Naive thymus-derived CD4-positive, alpha-beta T cell (primary cell): ENCODE results near the gene PRDM9. TPM values are rescaled to one million over a fixed set of nuclear protein-coding genes. Genes with fewer than 3 reads are reported as not detected.

Experiments
- ATAC-seq: fragments of 150-1000 bp; cut with Tn5 transposase; 2 replicates; pipeline ENCODE4 v1.10.0; 2021; ENCODE audit warnings: mild to moderate bottlenecking, moderate library complexity
- CTCF ChIA-PET: fragments of 350-600 bp; sonication (Branson Sonifier 250); formaldehyde crosslinking; loops from one replicate; lab custom pipeline; 2021; ENCODE audit warnings: antibody characterized with exemption; lab: Charles Lee
- POLR2A ChIA-PET: fragments of 350-600 bp; sonication (Branson Sonifier 250); formaldehyde crosslinking; loops from one replicate; lab custom pipeline; 2021; ENCODE audit warnings: antibody characterized with exemption, inconsistent platforms; lab: Charles Lee
- DNase-seq, 9 donors: peaks; one replicate each; pipeline versions ENCODE4 v3.0.0 to v3.0.0-alpha.2; 2020 to 2022; ENCODE audit warnings: mixed read lengths in 1 of 9
- H3K27ac ChIP-seq: one replicate; pipeline ENCODE4 v1.7.0; 2013; ENCODE audit warnings: mild to moderate bottlenecking, low read depth, low read length, moderate library complexity
- H3K27me3 ChIP-seq, 2 donors: one replicate each; pipeline ENCODE4 v1.7.0; 2013; ENCODE audit warnings: low read length in 2 of 2, mild to moderate bottlenecking in 2 of 2, moderate library complexity in 2 of 2; ENCODE audit not compliant: control insufficient read depth in 2 of 2, insufficient read depth in 2 of 2
- H3K36me3 ChIP-seq, 3 experiments: 1 replicate in 2 of 3; 2 replicates in 1 of 3; pipeline ENCODE4 v1.7.0; 2013; ENCODE audit warnings: low read length in 3 of 3, mild to moderate bottlenecking in 3 of 3, moderate library complexity in 1 of 3; ENCODE audit not compliant: insufficient read depth in 3 of 3, control insufficient read depth in 2 of 3
- H3K4me1 ChIP-seq, 2 donors: one replicate each; pipeline ENCODE4 v1.7.0; 2013; ENCODE audit warnings: low read length in 2 of 2, mild to moderate bottlenecking in 2 of 2, moderate library complexity in 1 of 2; ENCODE audit not compliant: control insufficient read depth in 2 of 2, insufficient read depth in 2 of 2
- H3K4me3 ChIP-seq: 2 replicates; pipeline ENCODE4 v1.7.0; 2013; ENCODE audit warnings: mild to moderate bottlenecking, low read length
- H3K9me3 ChIP-seq, 3 experiments: 1 replicate in 2 of 3; 2 replicates in 1 of 3; pipeline ENCODE4 v1.7.0; 2013; ENCODE audit warnings: low read length in 3 of 3; ENCODE audit not compliant: control insufficient read depth in 2 of 3
- H3K27ac Mint-ChIP-seq, 9 donors: one replicate each; pipeline ENCODE4 v1.8.0; 2020 to 2022; ENCODE audit warnings: mixed read lengths in 9 of 9, mild to moderate bottlenecking in 8 of 9, moderate library complexity in 5 of 9, inconsistent platforms in 2 of 9
- H3K27me3 Mint-ChIP-seq, 5 donors: one replicate each; pipeline ENCODE4 v1.8.0; 2021 to 2022; ENCODE audit warnings: mixed read lengths in 5 of 5, mild to moderate bottlenecking in 1 of 5
- H3K36me3 Mint-ChIP-seq, 5 donors: one replicate each; pipeline ENCODE4 v1.8.0; 2020 to 2022; ENCODE audit warnings: mixed read lengths in 5 of 5, mild to moderate bottlenecking in 3 of 5, inconsistent platforms in 1 of 5
- H3K4me1 Mint-ChIP-seq, 7 donors: one replicate each; pipeline ENCODE4 v1.8.0; 2020 to 2022; ENCODE audit warnings: mixed read lengths in 7 of 7, mild to moderate bottlenecking in 3 of 7, inconsistent platforms in 1 of 7
- H3K4me3 Mint-ChIP-seq, 10 donors: one replicate each; pipeline ENCODE4 v1.8.0; 2020 to 2022; ENCODE audit warnings: mild to moderate bottlenecking in 10 of 10, mixed read lengths in 10 of 10, moderate library complexity in 6 of 10, inconsistent platforms in 2 of 10
- H3K9me3 Mint-ChIP-seq, 11 donors: one replicate each; pipeline ENCODE4 v1.8.0; 2020 to 2022; ENCODE audit warnings: mixed read lengths in 11 of 11, mild to moderate bottlenecking in 4 of 11, inconsistent platforms in 1 of 11, moderate library complexity in 1 of 11
- intact Hi-C, 2 donors: fragments of 100-400 bp; cut with micrococcal nuclease; formaldehyde crosslinking; loops; one replicate each; pipeline ENCODE4 v1.15.1; 2023
- polyA plus RNA-seq, 2 donors: library from polyadenylated mRNA; unstranded; fragments of 300-500 nt; fragmentation: Illumina TruSeq; gene quantifications; one replicate each; pipeline ENCODE4 v1.2.3, GENCODE V29; 2021
- total RNA-seq, 6 experiments: library from RNA in 5 of 6; stranded (reverse) in 5 of 6; gene quantifications; 1 replicate in 5 of 6; 2 replicates in 1 of 6; pipeline ENCODE4 v1.2.3 and lab custom pipeline; 2021 to 2026

Gene PRDM9
- total RNA-seq (not detected), polyA plus RNA-seq (not detected), total RNA-seq (lab: John Stamatoyannopoulos, UW) (not detected)

GRCh38 chr5:23507278-23507685 lies at the start of gene PRDM9:
TSS of gene PRDM9 (plus strand) at chr5:23507609. CDS start at chr5:23509034, 1,425 bp downstream.
- no peak for DNase-seq
- Histone ChIP-seq H3K4me3 (no peak within 1 kb of the TSS), H3K27ac (no peak within 1 kb of the TSS), H3K27me3 (no peaks in the 10 kb centered on the region), H3K36me3 (no peaks in the 10 kb centered on the region), H3K4me1 (no peaks in the 10 kb centered on the region), H3K9me3 (peaks cover 0 to 11% (median 0%) of the 10 kb centered on the region in 3 experiments)
- peak within 1 kb of the TSS in 1 of 10 donors; percentile 0 for H3K4me3 Mint-ChIP-seq
- POLR2A ChIA-PET = no interaction called here
- peak within 1 kb of the TSS in 1 of 9 donors; percentile 14 for H3K27ac Mint-ChIP-seq
- ATAC-seq = peak; percentile 44
- intact Hi-C loops = no loop called here
- H3K4me1 Mint-ChIP-seq = no peaks in the 10 kb centered on the region
- H3K27me3 Mint-ChIP-seq = no peaks in the 10 kb centered on the region
- CTCF ChIA-PET = no interaction called here
- peaks cover 0 to 37% (median 16%) of the 10 kb centered on the region in 11 donors for H3K9me3 Mint-ChIP-seq
- H3K36me3 Mint-ChIP-seq = peaks cover 0 to 8% (median 0%) of the 10 kb centered on the region in 5 donors

GRCh38 chr5:23457780-23458179 lies 49.6 kb upstream of the PRDM9 start:
- Histone ChIP-seq H3K36me3 (no peaks in the 10 kb centered on the region), H3K9me3 (no peaks in the 10 kb centered on the region), H3K4me1 (no peaks in the 10 kb centered on the region), H3K27ac (no peak overlapping the region), H3K27me3 (no peaks in the 10 kb centered on the region), H3K4me3 (no peak overlapping the region)
- Mint-ChIP-seq H3K36me3 (no peaks in the 10 kb centered on the region), H3K27me3 (no peaks in the 10 kb centered on the region), H3K4me3 (no peak overlapping the region), H3K4me1 (no peaks in the 10 kb centered on the region), H3K9me3 (peaks cover 0 to 27% (median 9%) of the 10 kb centered on the region in 11 donors), H3K27ac (no peak overlapping the region)
- ChIA-PET CTCF (no interaction called here), POLR2A (no interaction called here)
- DNase-seq (no peak), ATAC-seq (no peak)
- intact Hi-C loops = no loop called here

- H3K4me1 ChIP-seq = no peaks in the 10 kb centered on the region
- no peak overlapping the region for H3K27ac ChIP-seq
- no peak for DNase-seq
- no peaks in the 10 kb centered on the region for H3K36me3 Mint-ChIP-seq
- intact Hi-C loops = no loop called here
- no peaks in the 10 kb centered on the region for H3K9me3 ChIP-seq
- no peak overlapping the region for H3K27ac Mint-ChIP-seq
- no peaks in the 10 kb centered on the region for H3K36me3 ChIP-seq
- H3K27me3 ChIP-seq = no peaks in the 10 kb centered on the region
- no peak overlapping the region for H3K4me3 ChIP-seq
- no peak overlapping the region for H3K4me3 Mint-ChIP-seq
- H3K9me3 Mint-ChIP-seq = peaks cover 0 to 31% (median 11%) of the 10 kb centered on the region in 11 donors
- ChIA-PET CTCF (no interaction called here), POLR2A (no interaction called here)
- H3K4me1 Mint-ChIP-seq = no peaks in the 10 kb centered on the region
- no peaks in the 10 kb centered on the region for H3K27me3 Mint-ChIP-seq
- no peak for ATAC-seq
Measured at GRCh38 chr5:23459214-23459613, 48.2 kb upstream of the PRDM9 start.

- H3K4me1 ChIP-seq = no peaks in the 10 kb centered on the region
- POLR2A ChIA-PET = no interaction called here
- no peak overlapping the region for H3K27ac ChIP-seq
- Mint-ChIP-seq H3K4me3 (no peak overlapping the region), H3K9me3 (peaks cover 0 to 21% (median 13%) of the 10 kb centered on the region in 11 donors), H3K27me3 (no peaks in the 10 kb centered on the region), H3K27ac (no peak overlapping the region), H3K4me1 (no peaks in the 10 kb centered on the region), H3K36me3 (no peaks in the 10 kb centered on the region)
- CTCF ChIA-PET = no interaction called here
- DNase-seq (no peak), ATAC-seq (no peak)
- no peaks in the 10 kb centered on the region for H3K9me3 ChIP-seq
- H3K4me3 ChIP-seq = no peak overlapping the region
- H3K36me3 ChIP-seq = no peaks in the 10 kb centered on the region
- H3K27me3 ChIP-seq = no peaks in the 10 kb centered on the region
- intact Hi-C loops = no loop called here
Measured at GRCh38 chr5:23461576-23461975, 45.8 kb upstream of the PRDM9 start.

DNA sequence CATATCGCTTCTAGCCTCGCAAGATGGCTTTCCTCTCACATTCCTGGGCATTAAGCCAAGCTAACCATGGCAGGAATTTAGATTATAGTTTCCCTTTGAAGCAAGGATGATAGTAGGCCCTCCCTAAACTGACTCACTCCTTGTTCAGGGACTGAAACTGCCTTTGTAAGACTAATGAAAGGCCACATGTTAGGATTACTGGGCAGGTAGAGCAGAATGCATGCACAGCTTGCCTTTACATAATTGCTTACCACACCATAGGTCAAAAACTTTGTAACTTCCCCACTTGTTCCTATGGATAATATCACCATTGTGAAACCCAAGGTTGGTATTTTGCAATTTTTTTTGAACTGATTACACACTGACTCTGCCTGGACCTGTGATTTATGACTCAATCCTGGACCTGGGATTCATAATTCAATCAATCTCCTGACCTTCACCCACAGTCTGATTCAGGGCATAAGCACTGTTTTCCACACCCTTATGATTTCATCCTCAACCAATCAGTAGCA lies 41.0 kb upstream of the PRDM9 start:
- POLR2A ChIA-PET = no interaction called here
- H3K27ac Mint-ChIP-seq = no peak overlapping the region
- H3K4me1 ChIP-seq = no peaks in the 10 kb centered on the region
- ATAC-seq = no peak
- H3K36me3 Mint-ChIP-seq = no peaks in the 10 kb centered on the region
- no peaks in the 10 kb centered on the region for H3K4me1 Mint-ChIP-seq
- no peaks in the 10 kb centered on the region for H3K9me3 ChIP-seq
- intact Hi-C loops = no loop called here
- no peak overlapping the region for H3K4me3 ChIP-seq
- no peak for DNase-seq
- H3K27ac ChIP-seq = no peak overlapping the region
- peaks cover 3 to 19% (median 13%) of the 10 kb centered on the region in 11 donors for H3K9me3 Mint-ChIP-seq
- CTCF ChIA-PET = no interaction called here
- H3K4me3 Mint-ChIP-seq = no peak overlapping the region
- H3K27me3 Mint-ChIP-seq = no peaks in the 10 kb centered on the region
- no peaks in the 10 kb centered on the region for H3K36me3 ChIP-seq
- H3K27me3 ChIP-seq = no peaks in the 10 kb centered on the region

- ATAC-seq (no peak), DNase-seq (no peak)
- Histone ChIP-seq H3K9me3 (no peaks in the 10 kb centered on the region), H3K4me3 (no peak overlapping the region), H3K4me1 (no peaks in the 10 kb centered on the region), H3K36me3 (no peaks in the 10 kb centered on the region), H3K27ac (no peak overlapping the region), H3K27me3 (no peaks in the 10 kb centered on the region)
- Mint-ChIP-seq H3K4me1 (no peaks in the 10 kb centered on the region), H3K27me3 (no peaks in the 10 kb centered on the region), H3K4me3 (no peak overlapping the region), H3K9me3 (peaks cover 0 to 15% (median 7%) of the 10 kb centered on the region in 11 donors), H3K27ac (no peak overlapping the region), H3K36me3 (no peaks in the 10 kb centered on the region)
- ChIA-PET POLR2A (no interaction called here), CTCF (no interaction called here)
- intact Hi-C loops = no loop called here
Measured at GRCh38 chr5:23468658-23469057, 38.8 kb upstream of the PRDM9 start.

- no peaks in the 10 kb centered on the region for H3K4me1 ChIP-seq
- H3K4me1 Mint-ChIP-seq = no peaks in the 10 kb centered on the region
Measured at GRCh38 chr5:23473915-23474314, 33.5 kb upstream of the PRDM9 start.

More at GRCh38 chr5:23473915-23474314, 33.5 kb upstream of the PRDM9 start:
- Histone ChIP-seq H3K9me3 (no peaks in the 10 kb centered on the region), H3K27ac (no peak overlapping the region), H3K36me3 (no peaks in the 10 kb centered on the region), H3K4me3 (no peak overlapping the region), H3K27me3 (no peaks in the 10 kb centered on the region)
- no peak for DNase-seq
- Mint-ChIP-seq H3K4me3 (no peak overlapping the region), H3K27ac (no peak overlapping the region), H3K9me3 (peaks cover 0 to 11% (median 3%) of the 10 kb centered on the region in 11 donors), H3K27me3 (no peaks in the 10 kb centered on the region), H3K36me3 (no peaks in the 10 kb centered on the region)
- ChIA-PET CTCF (interaction anchor here (0.7 kb wide), 1 partner anchor 9 kb away, joined by 3 read pairs; no protein-coding TSS in a partner anchor), POLR2A (no interaction called here)
- intact Hi-C loops = no loop called here
- no peak for ATAC-seq
